ENCODE data around the gene ACADS. TPM values are rescaled to one million over a fixed set of nuclear protein-coding genes. Genes with fewer than 3 reads are reported as not detected.
A peak's percentile ranks its signal among the peaks of the same experiment; 100 is the strongest.

ACADS gene
- total and polyA plus RNA-seq, 8 donors = 16.5 to 313 (median 38.7) TPM

- no peaks in the 10 kb centered on the region for H3K36me3 ChIP-seq
- no peak overlapping the region for H3K27ac ChIP-seq
- no peaks in the 10 kb centered on the region for H3K27me3 ChIP-seq
- peaks cover 0 to 9% (median 0%) of the 10 kb centered on the region in 4 donors for H3K4me1 ChIP-seq
- no peak overlapping the region for H3K4me3 ChIP-seq
- H3K9me3 ChIP-seq = no peaks in the 10 kb centered on the region
- intact Hi-C loops (cut with DNase I; ENCODE audit: low total_unique reads) = no loop called here
- 53 to 68% (median 62%) methylated on average over 4 to 5 of the region's 5 CpGs for WGBS, 5 donors
- TF ChIP-seq POLR2AphosphoS5 (IDR thresholded peaks at IDR 0.05) (no peak), POLR2A (IDR thresholded peaks at IDR 0.05) (no peak), EP300 (IDR thresholded peaks at IDR 0.05) (no peak), CTCF (IDR thresholded peaks at IDR 0.05) (no peak)
- no peak for DNase-seq
Observed at GRCh38 chr12:120680165-120680738, 45.4 kb upstream of the ACADS start.

DNA sequence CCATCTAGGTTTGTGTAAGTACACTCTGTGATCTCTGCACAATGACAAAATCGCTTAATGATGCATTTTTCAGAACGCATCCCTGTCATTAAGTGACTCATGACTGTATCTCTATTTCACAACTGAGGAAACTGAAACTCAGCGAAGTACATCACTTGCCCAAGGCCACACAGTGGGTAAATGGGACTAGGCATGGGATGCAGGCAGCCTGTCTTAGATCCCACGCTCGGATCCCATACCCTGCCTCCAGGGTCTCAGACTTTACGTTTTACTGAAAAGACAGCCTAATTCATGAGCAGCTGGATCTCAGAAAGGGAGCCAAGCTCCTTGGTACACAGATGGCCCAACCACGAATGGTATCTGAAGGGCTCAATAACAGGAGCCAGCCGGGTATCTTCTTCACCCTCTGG lies 41.1 kb upstream of the ACADS start:
- Histone ChIP-seq H3K4me3 (no peak overlapping the region), H3K4me1 (peaks cover 16 to 30% (median 29%) of the 10 kb centered on the region in 4 donors), H3K27me3 (no peaks in the 10 kb centered on the region), H3K36me3 (no peaks in the 10 kb centered on the region), H3K27ac (peak overlapping the region in 2 of 5 donors; percentile 4 to 96), H3K9me3 (no peaks in the 10 kb centered on the region)
- intact Hi-C loops (cut with DNase I; ENCODE audit: low total_unique reads) = no loop called here
- 63 to 81% (median 76%) methylated on average over 8 of the region's 8 CpGs for WGBS, 5 donors
- TF ChIP-seq CTCF (IDR thresholded peaks at IDR 0.05) = no peak
- no peak for TF ChIP-seq EP300 (IDR thresholded peaks at IDR 0.05)
- TF ChIP-seq POLR2A (IDR thresholded peaks at IDR 0.05) = no peak
- no peak for TF ChIP-seq POLR2AphosphoS5 (IDR thresholded peaks at IDR 0.05)
- DNase-seq = no peak

DNA sequence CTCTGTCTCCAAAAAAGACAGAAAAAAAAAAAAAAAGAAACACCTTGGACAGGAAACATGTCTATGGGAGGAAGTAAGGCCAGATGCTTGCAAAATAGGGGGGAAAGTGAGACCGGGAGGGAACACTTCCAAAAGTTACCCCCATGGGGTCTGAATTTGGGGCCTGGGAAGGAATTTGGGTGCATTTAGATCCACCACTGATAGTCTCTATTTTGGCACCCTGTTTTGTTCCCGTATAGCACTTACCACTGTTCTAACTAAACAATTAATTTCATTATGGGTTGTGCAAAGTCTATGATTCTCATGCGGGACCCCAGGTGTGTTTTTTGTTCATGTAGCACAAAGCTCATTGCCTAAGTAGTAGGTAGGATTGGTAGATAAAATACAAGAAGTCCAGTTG lies 40.1 kb upstream of the ACADS start:
- no peak for DNase-seq
- TF ChIP-seq EP300 (IDR thresholded peaks at IDR 0.05) (no peak), POLR2AphosphoS5 (IDR thresholded peaks at IDR 0.05) (no peak), CTCF (IDR thresholded peaks at IDR 0.05) (no peak), POLR2A (IDR thresholded peaks at IDR 0.05) (no peak)
- no peaks in the 10 kb centered on the region for H3K9me3 ChIP-seq
- H3K27ac ChIP-seq = peak overlapping the region in 2 of 5 donors; percentile 89 to 96
- no peaks in the 10 kb centered on the region for H3K27me3 ChIP-seq
- no peaks in the 10 kb centered on the region for H3K36me3 ChIP-seq
- peaks cover 26 to 39% (median 37%) of the 10 kb centered on the region in 4 donors for H3K4me1 ChIP-seq
- 58 to 67% (median 62%) methylated on average over 3 of the region's 3 CpGs for WGBS, 5 donors
- intact Hi-C loops (cut with DNase I; ENCODE audit: low total_unique reads) = no loop called here
- no peak overlapping the region for H3K4me3 ChIP-seq

DNA sequence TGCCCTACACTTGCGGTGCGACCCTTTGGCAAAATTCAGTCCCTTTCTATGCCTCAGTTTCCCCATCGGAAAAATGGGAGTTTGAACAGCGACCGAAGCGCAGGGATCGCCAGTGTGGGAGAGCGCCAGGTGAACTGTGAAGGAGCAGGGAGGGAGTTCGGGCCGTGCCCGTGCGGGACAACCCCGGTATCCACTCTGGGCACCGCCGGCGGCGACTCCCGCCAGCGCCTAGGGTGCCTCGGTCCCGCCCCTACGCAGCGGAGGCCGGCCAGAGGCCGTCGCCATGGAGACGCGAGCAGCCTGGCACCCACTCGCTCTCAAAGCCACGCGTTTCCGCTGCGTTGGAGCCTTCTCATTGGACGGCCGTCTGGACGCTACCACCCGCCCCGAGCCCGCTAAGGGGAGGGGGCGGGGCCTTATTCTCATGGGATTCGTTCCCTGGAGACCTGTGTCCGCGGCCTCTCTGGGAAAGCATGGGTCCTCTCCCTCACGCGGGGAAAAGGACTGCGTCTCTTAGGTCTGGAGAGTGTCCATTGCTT lies 39.4 kb upstream of the ACADS start:
- intact Hi-C loops (cut with DNase I; ENCODE audit: low total_unique reads) = no loop called here
- Histone ChIP-seq H3K36me3 (no peaks in the 10 kb centered on the region), H3K4me3 (peak overlapping the region; percentile 69 to 99 (median 90)), H3K9me3 (no peaks in the 10 kb centered on the region), H3K27ac (peak overlapping the region; percentile 88 to 96 (median 94)), H3K4me1 (peaks cover 33 to 46% (median 41%) of the 10 kb centered on the region in 4 donors), H3K27me3 (no peaks in the 10 kb centered on the region)
- peak; percentile 99 for DNase-seq
- TF ChIP-seq POLR2A (IDR thresholded peaks at IDR 0.05) (peak in 2 of 4 donors; percentile 30 to 32), CTCF (IDR thresholded peaks at IDR 0.05) (no peak), POLR2AphosphoS5 (IDR thresholded peaks at IDR 0.05) (peak; percentile 47 to 86 (median 77))
- 0 to 1% (median 1%) methylated on average over 21 to 46 of the region's 46 CpGs for WGBS, 5 donors

All from stomach (tissue), 9 donors.